NB4 (cell line): Measurements from ENCODE around the gene GARIN5A.

ENCODE experiments used
- DNase-seq: peaks from one replicate; pipeline ENCODE4 v3.0.0; 2010; ENCODE audit warnings: low read depth
- H3K4me3 ChIP-seq: one replicate; pipeline ENCODE4 v1.5.1; 2011; ENCODE audit warnings: mild to moderate bottlenecking, low read depth, low read length, moderate library complexity
- MYC ChIP-seq: IDR thresholded peaks from 2 replicates; pipeline ENCODE4 v1.6.1; 2011; ENCODE audit warnings: low read depth, low read length
- POLR2A ChIP-seq: IDR thresholded peaks from 2 replicates; pipeline ENCODE4 v1.6.1; 2011; ENCODE audit warnings: mild to moderate bottlenecking; ENCODE audit not compliant: insufficient read length; ENCODE audit errors: extremely low read depth
- TF ChIP-seq, protein P1 (sequence below): IDR thresholded peaks from 2 replicates; pipeline ENCODE4 v1.6.1; 2011; ENCODE audit warnings: low read depth, low read length
- TF ChIP-seq, protein P2 (sequence below): IDR thresholded peaks from one replicate; pipeline ENCODE4 v1.5.1; 2012; ENCODE audit warnings: low read depth, low read length

GARIN5A gene

DNA sequence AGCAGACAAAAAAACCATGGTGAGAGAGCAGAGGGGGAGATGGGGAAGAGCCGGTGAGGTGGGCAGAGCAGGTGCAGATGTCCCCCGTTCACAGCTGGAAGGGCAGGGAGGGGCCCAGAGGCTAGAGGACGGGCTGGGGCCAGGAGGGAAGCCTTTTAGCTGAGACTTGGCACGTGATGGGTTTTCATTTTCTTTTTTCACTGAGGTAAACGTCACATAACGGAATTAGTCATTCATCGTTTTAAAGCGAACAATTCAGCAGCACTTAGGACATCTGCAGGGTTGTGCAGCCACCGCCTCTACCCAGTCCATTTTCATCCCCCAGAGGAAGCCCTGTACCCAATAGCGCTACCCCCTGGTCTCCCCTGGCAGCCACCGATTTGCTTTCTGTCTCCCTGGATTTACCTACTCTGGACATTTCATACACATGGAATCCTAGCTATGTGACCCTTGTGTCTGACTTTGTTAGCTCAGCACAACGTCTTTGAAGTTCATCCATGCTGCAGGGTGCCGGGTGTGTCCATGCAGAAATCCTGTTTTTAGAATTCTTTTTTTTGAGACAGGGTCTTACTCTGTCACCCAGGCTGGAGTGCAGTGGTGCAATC lies 16.4 kb downstream of the GARIN5A start:
- peak; percentile 18 for DNase-seq
- H3K4me3 ChIP-seq, result no peak overlapping the region

DNA sequence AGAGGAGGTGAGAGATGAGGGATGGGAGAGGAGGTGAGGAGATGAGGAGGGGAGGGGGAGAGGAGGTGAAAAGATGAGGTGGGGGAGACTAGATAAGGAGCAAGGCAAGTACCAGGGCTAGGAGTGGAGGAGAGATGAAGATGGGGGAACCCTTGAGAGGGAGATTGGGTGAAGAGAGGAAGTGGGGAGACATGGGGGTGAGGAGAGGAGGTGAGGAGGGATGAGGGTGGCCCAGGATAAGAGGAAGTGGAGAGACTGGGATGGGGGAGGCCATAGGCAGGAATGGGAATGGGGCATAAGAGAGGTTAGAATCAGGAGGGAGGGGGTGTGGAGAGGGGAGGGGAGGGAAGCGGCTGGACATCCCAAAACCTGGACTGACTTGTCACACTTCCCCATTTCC lies 17.0 kb downstream of the GARIN5A start:
- DNase-seq, result no peak
- no peak overlapping the region for H3K4me3 ChIP-seq
- no peak for TF ChIP-seq POLR2A
- no peak for TF ChIP-seq MYC
- TF ChIP-seq, protein P1, sequence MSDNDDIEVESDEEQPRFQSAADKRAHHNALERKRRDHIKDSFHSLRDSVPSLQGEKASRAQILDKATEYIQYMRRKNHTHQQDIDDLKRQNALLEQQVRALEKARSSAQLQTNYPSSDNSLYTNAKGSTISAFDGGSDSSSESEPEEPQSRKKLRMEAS, result no peak
- TF ChIP-seq, protein P2, sequence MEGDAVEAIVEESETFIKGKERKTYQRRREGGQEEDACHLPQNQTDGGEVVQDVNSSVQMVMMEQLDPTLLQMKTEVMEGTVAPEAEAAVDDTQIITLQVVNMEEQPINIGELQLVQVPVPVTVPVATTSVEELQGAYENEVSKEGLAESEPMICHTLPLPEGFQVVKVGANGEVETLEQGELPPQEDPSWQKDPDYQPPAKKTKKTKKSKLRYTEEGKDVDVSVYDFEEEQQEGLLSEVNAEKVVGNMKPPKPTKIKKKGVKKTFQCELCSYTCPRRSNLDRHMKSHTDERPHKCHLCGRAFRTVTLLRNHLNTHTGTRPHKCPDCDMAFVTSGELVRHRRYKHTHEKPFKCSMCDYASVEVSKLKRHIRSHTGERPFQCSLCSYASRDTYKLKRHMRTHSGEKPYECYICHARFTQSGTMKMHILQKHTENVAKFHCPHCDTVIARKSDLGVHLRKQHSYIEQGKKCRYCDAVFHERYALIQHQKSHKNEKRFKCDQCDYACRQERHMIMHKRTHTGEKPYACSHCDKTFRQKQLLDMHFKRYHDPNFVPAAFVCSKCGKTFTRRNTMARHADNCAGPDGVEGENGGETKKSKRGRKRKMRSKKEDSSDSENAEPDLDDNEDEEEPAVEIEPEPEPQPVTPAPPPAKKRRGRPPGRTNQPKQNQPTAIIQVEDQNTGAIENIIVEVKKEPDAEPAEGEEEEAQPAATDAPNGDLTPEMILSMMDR, result no peak

More for the DNA sequence above, 16.4 kb downstream of the GARIN5A start:
- no peak for TF ChIP-seq POLR2A
- no peak for TF ChIP-seq MYC
- TF ChIP-seq, protein P1, result no peak
- TF ChIP-seq, protein P2, result no peak

DNA sequence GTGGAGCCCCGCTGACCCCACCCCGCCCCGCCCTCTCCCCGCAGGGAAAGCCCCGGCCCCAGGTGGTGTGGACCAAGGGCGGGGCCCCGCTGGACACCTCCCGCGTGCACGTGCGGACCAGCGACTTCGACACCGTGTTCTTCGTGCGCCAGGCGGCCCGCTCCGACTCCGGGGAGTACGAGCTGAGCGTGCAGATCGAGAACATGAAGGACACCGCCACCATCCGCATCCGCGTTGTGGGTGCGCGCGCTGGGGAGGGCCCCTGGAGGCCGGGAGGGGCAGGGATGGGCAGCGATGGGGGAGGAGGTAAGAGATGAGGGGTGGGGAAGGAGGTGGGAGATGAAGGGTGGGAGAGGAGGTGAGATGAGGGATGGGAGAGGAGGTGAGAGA lies 17.6 kb downstream of the GARIN5A start:
- no peak for TF ChIP-seq POLR2A
- TF ChIP-seq, protein P2, result no peak
- TF ChIP-seq, protein P1, result no peak
- no peak for TF ChIP-seq MYC
- no peak overlapping the region for H3K4me3 ChIP-seq
- DNase-seq, result no peak

DNA sequence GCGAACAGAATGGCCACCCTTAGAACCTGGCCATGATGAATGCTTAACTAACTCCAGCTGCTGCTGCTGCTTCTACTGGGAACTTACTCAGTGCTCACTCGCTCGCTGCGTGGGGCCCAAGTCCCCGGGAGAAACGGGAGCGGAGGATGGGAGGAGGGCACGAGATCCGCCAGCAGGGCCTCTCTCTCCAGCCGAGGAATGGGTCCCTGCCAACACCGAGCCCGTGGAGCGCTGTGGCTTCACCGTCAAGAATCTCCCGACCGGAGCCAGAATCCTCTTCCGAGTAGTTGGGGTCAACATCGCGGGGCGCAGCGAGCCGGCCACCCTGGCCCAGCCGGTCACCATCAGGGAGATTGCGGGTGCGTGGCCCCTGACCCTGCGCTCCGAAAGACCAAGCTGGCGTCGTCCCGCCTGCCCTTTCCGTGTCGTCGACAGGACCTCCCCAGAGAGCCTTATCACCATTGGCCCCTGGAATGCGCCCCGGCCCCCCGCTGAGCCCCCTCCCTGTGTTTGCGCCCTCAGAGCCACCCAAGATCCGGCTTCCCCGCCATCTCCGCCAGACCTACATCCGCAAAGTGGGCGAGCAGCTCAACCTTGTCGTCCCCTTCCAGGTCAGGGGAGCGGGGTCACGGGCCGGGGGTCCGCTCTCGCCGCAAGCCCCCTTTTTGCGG lies 18.1 kb downstream of the GARIN5A start:
- H3K4me3 ChIP-seq, result no peak overlapping the region
- TF ChIP-seq POLR2A, result no peak
- no peak for DNase-seq

DNA sequence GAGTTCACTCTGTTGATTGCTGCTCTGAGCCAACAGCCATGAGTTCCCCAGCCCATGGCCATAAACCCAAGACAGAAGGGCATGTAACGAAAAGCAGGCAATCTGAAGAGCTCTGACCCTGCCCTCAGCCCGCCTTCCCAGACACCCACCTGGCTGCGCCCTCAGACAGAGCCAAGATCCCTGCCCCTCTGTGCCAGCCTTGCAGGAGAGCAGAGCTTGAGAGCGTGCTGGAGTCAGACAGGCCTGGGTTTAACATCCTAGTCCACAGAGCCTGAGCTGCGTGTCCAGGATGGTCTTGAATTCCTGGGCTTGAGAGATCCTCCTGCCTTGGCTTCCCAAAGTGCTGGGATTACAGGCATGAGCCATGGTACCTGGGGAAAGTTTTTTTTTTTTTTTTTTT lies 19.3 kb downstream of the GARIN5A start:
- H3K4me3 ChIP-seq, result no peak overlapping the region
- no peak for TF ChIP-seq POLR2A
- TF ChIP-seq, protein P1, result no peak
- TF ChIP-seq, protein P2, result no peak
- TF ChIP-seq MYC, result no peak
- no peak for DNase-seq

DNA sequence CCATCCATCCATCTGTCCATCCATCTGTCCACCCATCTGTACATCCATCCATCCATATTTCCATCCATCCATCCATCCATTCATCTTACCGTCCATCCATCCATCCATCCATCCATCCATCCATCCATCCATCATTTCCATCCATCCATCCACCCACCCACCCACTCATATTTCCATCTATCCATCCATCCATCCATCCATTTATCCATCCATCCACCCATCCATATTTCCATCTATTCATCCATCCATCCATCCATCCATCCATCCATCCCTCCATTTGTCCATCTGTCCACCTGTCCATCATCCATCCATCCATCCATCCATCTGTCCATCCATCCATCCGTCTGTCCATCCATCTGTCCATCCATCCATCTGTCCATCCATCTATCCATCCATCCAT lies 20.7 kb downstream of the GARIN5A start:
- no peak overlapping the region for H3K4me3 ChIP-seq
- DNase-seq, result no peak
- TF ChIP-seq POLR2A (no peak), MYC (no peak)
- TF ChIP-seq, protein P2, result no peak
- TF ChIP-seq, protein P1, result no peak
